HG02884 (cell line): Measurements from ENCODE around the gene KCNIP4.

Source experiments
- ATAC-seq: cut with Tn5 transposase; IDR thresholded peaks from one replicate; pipeline ENCODE4 v1.9.1; 2021; ENCODE audit warnings: mild to moderate bottlenecking, moderate library complexity; ENCODE audit not compliant: unreplicated experiment

The KCNIP4 gene

GRCh38 chr4:21699446-21699845 lies 249.1 kb downstream of the KCNIP4 start:
- ATAC-seq: no peak

DNA sequence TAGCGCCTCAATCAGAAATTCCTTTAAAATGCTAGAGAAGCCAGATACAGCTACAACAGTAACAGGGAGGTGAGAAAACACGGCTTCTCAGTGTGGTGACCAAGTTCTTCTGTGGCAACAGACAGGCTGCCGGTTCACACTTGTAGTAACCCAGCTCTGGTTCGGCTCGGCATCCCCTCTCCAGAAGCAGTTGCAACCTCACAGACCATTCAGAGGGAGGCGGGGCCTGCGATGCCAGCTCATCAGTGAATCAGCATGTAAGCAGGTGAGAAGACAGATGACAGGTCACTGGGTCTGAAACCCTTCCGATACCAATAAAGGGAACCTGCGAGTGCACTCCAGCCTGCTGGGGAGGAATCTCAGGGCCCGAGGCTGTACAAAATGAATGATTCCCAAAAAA lies 251.0 kb downstream of the KCNIP4 start:
- ATAC-seq: no peak

- no peak for ATAC-seq
Measured at GRCh38 chr4:21695141-21695540, 253.4 kb downstream of the KCNIP4 start.

DNA sequence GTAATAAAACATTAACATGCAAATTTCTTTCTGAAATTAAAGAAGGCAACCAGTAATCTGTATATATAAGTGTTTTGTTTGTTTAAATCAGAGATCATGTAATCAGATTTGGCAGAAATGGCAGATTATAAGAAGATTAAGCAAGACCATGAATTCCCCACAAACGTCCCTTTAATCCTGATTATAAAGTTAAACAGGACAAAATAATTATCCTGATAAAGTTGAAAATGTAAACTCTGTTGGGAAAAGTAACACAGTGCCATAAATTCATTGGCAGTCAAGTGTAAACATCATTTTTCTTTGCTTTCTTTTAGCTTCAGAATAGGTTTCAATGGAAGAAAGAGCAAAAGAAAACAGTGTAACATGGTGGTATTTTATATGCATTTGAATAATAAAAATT lies 256.3 kb downstream of the KCNIP4 start:
- no peak for ATAC-seq

DNA sequence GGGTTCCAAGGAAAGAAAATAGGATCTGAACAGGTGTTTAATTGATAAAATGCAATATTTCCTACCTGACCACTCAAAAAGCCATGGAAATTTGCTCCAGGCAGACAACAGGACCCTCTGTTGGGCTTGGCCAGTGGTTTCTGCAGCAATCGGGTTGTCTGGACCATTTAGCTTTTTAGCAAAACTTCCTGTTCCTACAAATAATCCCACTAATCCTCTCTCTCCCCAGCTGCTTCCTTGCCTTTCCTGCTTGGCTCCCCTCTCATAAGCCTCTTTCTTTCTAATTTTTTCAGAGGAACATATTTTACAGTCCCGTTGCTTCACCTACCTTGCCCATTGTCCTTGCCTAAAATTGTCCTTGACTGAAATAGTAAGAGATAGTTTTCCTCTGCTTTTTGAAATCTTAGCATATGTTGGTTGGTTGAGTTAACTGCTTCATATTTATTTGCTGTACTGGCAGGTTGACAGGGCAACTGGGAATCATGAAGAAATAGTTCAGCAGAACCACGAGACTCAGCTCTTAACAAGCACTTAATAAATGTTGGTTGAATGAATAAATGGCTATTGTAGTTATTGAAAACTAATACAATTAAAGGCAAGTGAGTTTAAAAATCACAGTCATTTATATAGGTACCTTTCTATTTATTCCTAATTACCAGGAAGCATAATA lies 259.8 kb downstream of the KCNIP4 start:
- no peak for ATAC-seq

DNA sequence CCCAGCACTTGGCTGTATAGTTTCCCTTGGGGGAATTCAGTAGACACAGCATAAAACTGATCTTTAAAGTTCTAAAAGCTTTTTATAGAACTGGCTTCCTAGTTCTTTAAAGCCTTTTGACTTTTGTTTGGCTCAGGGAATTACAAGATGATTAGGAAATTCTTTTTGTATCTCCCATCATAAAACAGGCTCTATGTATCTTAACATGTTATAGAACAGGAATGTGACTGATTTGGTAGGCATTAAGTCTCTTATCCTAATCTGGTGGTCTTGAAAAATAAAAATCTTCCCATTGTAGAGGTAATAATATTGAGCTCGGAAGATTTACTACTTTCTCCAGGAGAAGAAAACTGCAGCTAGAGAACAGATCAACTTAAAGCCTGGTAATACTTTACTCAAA lies 262.7 kb downstream of the KCNIP4 start:
- ATAC-seq: no peak

GRCh38 chr4:21680326-21680898 lies 268.2 kb downstream of the KCNIP4 start:
- ATAC-seq: no peak

GRCh38 chr4:21678711-21679110 lies 269.9 kb downstream of the KCNIP4 start:
- no peak for ATAC-seq

DNA sequence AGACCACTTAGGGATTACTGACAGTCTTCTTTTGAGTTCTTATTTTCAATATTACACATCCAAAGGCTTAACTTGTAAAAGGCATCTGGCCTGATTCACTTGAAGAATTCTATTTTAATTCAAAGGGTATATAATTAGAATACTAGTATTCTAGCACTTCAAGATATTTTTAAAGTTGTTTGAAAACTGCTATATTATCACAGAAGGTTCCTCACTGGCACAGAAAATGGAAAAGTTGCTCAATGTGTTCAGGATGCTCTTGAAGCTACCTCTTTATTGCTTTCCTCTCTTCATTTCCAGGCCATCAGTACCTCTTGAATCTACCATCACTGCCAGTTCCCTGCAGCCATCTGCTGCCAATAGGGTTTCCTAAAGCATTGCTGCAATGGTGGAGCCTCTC lies 271.4 kb downstream of the KCNIP4 start:
- ATAC-seq: no peak

GRCh38 chr4:21664355-21664754 lies 284.2 kb downstream of the KCNIP4 start:
- no peak for ATAC-seq

GRCh38 chr4:21656832-21657231 lies 291.7 kb downstream of the KCNIP4 start:
- no peak for ATAC-seq

DNA sequence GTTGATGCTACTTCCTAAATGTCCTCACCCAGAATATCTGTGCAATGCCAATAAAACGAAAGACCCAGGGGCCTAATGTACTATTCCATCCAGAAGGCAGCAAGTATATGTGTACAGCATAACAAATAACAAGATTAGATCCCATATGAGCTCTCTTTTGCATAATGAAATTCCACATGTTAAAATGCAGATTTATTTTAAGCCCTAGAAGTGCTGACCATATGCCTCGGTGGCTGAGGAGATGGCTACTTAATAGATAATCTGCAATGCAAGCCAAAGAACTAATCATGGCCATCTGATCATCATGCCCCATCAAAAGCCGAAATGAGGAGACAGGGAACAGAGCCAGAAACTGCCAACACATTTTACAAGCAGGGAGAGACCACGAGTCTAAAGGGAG lies 293.5 kb downstream of the KCNIP4 start:
- ATAC-seq: no peak

DNA sequence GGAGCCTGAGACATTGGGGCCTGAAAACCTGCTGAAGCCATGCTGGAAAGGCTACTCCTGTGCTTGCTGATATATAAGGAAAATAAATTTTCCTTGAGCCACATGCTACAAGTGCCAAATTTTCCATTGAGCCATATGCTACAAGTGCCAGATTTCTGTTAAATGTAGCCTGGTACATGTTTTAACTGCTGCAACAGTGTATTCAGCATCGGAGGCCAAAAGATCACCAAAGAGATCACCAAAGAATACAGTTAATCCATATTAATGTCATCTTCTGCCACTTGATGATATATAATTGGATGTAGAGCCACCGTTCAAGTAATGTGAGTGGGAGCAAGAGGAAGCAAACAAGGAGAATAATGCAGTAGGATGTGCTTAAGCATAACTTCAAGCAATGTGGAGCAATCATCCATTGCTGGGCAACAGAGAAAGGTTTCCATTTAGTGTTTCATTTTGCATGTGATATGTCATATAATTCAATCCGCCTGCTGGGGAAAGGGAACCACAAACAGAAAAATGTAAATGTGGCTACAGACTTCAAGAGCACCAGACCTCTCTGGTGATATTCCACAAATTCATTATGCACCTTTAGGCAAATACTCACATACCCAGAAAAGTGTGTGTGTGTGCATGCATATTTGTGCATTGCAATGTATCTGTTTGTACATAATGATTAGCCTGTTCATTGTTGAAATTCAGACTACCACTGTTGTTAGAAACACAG lies 295.9 kb downstream of the KCNIP4 start:
- ATAC-seq: no peak

DNA sequence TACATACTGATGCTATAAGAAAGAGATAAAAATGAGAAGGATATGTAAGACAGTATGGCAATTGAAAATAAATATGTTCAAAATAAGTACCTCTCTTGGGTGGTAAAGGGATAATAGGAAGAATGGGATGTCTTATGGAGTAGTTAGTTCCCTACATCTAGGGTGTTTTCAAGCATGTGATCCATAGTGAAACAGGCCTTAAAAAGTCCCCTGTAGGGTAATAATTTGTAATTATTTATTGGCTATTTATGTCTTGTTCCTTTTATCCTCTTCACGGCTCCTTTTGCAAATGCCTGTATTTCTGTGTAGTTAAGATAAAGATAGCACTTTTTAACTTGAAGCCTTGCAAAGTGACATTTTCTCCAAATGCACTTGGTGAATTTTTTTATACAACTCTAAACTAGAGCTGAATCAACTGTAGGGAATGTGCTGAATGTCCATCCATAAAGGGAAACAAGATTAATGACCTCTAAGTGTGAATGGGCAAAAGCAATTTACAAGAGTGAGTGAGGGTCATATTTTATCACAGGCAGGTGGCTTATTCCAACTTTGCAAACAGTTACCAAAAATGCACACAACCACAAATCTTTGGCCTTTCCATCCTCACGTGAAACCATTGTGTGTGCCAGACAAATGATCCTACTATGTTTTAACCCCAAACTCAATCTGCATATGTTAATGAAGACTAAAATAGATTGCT lies 299.0 kb downstream of the KCNIP4 start:
- ATAC-seq: no peak

DNA sequence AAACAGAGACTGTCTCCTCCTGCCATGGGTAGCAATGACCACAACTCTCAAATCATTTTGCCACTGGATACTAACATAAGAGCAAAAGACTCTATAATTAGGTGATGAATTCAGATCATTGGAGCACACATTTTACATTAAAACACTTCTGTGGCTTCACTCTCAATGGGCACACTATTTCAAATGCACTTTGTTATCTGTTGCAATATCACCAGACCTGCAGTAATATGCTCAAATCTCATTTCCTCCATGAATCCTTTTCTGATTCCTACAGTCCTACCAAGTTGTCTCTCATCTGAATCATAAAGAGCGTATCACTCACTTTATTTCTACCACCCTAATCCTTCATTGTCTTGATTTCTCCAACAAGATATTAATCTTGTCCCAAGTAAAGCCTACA lies 302.8 kb downstream of the KCNIP4 start:
- no peak for ATAC-seq

- no peak for ATAC-seq
Measured at GRCh38 chr4:21641696-21642095, 306.9 kb downstream of the KCNIP4 start.

DNA sequence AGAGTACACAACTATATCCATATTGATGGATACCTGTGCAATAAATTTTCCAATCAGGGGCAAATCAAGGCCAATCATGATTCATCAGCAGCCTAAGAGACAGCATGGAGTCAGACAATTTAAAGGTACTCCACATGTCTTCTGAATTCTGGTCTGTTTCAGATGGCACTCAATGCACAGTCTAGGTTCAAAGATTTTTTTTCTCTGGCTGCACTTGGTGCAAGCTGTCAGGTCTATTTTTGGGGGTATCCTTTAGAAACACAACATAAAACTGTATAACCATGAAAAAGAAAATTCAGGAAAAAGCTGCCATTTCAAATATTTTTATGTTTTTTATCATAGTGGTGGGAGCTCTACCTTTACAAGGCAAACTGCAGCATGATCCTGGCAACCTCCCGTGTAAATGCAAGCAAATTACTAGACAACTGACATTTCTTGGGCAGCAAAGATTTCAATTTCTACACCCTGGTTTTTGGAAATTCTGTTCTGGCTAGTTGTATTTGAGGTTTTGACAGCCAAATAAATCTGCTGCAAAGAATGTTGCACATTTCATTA lies 310.3 kb downstream of the KCNIP4 start:
- no peak for ATAC-seq

DNA sequence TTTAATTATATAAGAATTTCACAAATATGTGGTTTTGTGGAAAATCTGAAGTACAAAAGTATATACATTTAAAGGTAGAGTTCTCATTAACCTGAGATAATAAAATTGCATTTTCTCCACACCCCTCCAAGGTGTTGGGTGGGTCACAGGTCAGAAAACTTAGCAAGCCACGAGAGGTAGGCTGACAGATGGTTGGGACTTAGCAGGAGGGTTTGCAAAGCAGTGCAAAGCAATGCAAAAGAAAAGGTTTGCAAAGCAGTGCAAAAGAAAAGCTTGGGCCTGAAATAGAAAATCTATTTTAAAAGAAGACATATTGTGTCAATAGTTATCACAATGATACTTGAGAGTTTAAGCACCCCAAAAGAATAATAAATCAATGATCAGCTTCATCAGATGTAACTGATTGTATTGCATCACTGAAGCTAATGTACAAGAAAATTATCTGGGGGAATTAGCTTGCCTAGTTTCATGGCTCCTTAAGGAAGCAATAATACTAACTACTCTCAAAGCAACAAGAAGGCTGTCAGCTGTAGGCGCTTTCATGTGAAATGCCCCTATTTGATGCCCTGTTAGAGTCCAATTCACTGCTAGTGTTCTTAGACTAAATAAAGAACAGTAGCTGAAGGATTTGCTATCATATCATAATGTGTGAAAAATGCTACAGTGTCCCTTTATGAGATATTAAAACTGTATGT lies 319.5 kb downstream of the KCNIP4 start:
- no peak for ATAC-seq

GRCh38 chr4:21628116-21628670 lies 320.4 kb downstream of the KCNIP4 start:
- ATAC-seq: no peak

DNA sequence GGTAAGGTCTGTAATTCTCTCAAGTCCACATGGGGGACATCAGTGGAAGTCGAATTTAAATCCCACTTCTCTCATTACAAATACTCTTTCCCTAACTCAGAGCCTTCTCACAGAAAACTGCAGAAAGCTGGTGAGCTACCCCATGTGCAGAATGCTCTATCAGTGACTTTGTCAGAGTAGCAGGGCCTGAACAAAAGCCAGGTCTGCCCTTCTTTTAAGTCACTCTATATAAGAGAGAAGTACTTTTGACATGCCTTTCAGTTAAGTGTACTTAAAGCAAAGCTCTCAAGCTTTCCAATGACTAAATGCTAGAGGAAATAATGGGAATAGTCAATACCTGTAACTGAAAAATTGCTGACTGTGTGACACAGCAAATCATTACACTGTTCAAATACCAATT lies 323.1 kb downstream of the KCNIP4 start:
- no peak for ATAC-seq

- no peak for ATAC-seq
Measured at GRCh38 chr4:21605006-21605405, 343.6 kb downstream of the KCNIP4 start.
